ENCODE data around the gene ARHGAP20. TPM values are rescaled to one million over a fixed set of nuclear protein-coding genes. Genes with fewer than 3 reads are reported as not detected.
"Not testable (repeated sequence)": the region's sequence is repeated elsewhere in the genome, so short reads cannot be mapped to it uniquely, and the experiment has no call there.

Gene ARHGAP20
- total and polyA plus RNA-seq, 12 donors, result 0.14 to 1.3 (median 0.32) TPM

GRCh38 chr11:110629594-110629993 lies 82.6 kb downstream of the ARHGAP20 start:
- ATAC-seq, result no peak
- intact Hi-C loops (cut with DNase I), result no loop called here
- Histone ChIP-seq H3K9me3 (peaks cover 0 to 7% (median 0%) of the 10 kb centered on the region in 11 donors), H3K4me1 (no peaks in the 10 kb centered on the region), H3K27me3 (no peaks in the 10 kb centered on the region), H3K4me3 (no peak overlapping the region), H3K36me3 (no peaks in the 10 kb centered on the region), H3K27ac (no peak overlapping the region)
- DNase-seq, result no peak
- WGBS, 2 donors, result 56 to 57% methylated on average over 4 of the region's 4 CpGs
- TF ChIP-seq CTCF (IDR thresholded peaks at IDR 0.05), result no peak

GRCh38 chr11:110621826-110622225 lies 90.4 kb downstream of the ARHGAP20 start:
- no peak for ATAC-seq
- WGBS, 2 donors, result 45 to 50% methylated on average over 2 of the region's 2 CpGs
- peaks cover 0 to 14% (median 0%) of the 10 kb centered on the region in 11 donors for H3K9me3 ChIP-seq
- intact Hi-C loops (cut with DNase I), result no loop called here
- H3K27ac ChIP-seq, result no peak overlapping the region
- no peaks in the 10 kb centered on the region for H3K27me3 ChIP-seq
- TF ChIP-seq CTCF (IDR thresholded peaks at IDR 0.05), result no peak
- H3K36me3 ChIP-seq, result no peaks in the 10 kb centered on the region
- H3K4me1 ChIP-seq, result no peaks in the 10 kb centered on the region
- no peak overlapping the region for H3K4me3 ChIP-seq
- no peak for DNase-seq

GRCh38 chr11:110619366-110619765 lies 92.9 kb downstream of the ARHGAP20 start:
- H3K36me3 ChIP-seq; ATAC-seq; H3K4me1 ChIP-seq; DNase-seq; H3K27ac ChIP-seq; H3K27me3 ChIP-seq; intact Hi-C loops (cut with DNase I); H3K4me3 ChIP-seq: not testable (repeated sequence)
- 99 to 100% methylated on average over 1 of the region's 1 CpG for WGBS, 2 donors
- peaks cover 0 to 22% (median 0%) of the 10 kb centered on the region in 11 donors for H3K9me3 ChIP-seq

GRCh38 chr11:110614031-110614430 lies 98.2 kb downstream of the ARHGAP20 start:
- 92 to 94% methylated on average over 2 of the region's 2 CpGs for WGBS, 2 donors
- Histone ChIP-seq H3K27me3 (no peaks in the 10 kb centered on the region), H3K27ac (no peak overlapping the region), H3K4me1 (no peaks in the 10 kb centered on the region), H3K4me3 (no peak overlapping the region), H3K9me3 (peaks cover 0 to 11% (median 0%) of the 10 kb centered on the region in 11 donors), H3K36me3 (no peaks in the 10 kb centered on the region)
- intact Hi-C loops (cut with DNase I), result no loop called here
- DNase-seq (no peak), ATAC-seq (no peak)
- no peak for TF ChIP-seq CTCF (IDR thresholded peaks at IDR 0.05)

- no peak for DNase-seq
- peaks cover 0 to 11% (median 0%) of the 10 kb centered on the region in 11 donors for H3K9me3 ChIP-seq
- no peaks in the 10 kb centered on the region for H3K4me1 ChIP-seq
- no peak overlapping the region for H3K27ac ChIP-seq
- WGBS, 2 donors, result 61 to 67% methylated on average over 3 of the region's 3 CpGs
- H3K4me3 ChIP-seq, result no peak overlapping the region
- no peak for ATAC-seq
- intact Hi-C loops (cut with DNase I), result no loop called here
- no peak for TF ChIP-seq CTCF (IDR thresholded peaks at IDR 0.05)
- no peaks in the 10 kb centered on the region for H3K36me3 ChIP-seq
- H3K27me3 ChIP-seq, result no peaks in the 10 kb centered on the region
These were observed 98.9 kb downstream of the ARHGAP20 start for GRCh38 chr11:110613197-110613918.
